Progenitor cell of endocrine pancreas (in vitro differentiated cells): ENCODE data around the gene ZNF800. TPM values are rescaled to one million over a fixed set of nuclear protein-coding genes. Genes with fewer than 3 reads are reported as not detected.

Experiments
- DNase-seq: peaks from one replicate; pipeline ENCODE4 v3.0.0; 2021; ENCODE audit warnings: low spot score; ENCODE audit not compliant: unreplicated experiment
- H3K27ac Mint-ChIP-seq: 2 replicates; pipeline ENCODE4 v1.8.0; 2021; ENCODE audit warnings: mild to moderate bottlenecking, moderate library complexity, mixed read lengths
- H3K27me3 Mint-ChIP-seq: 2 replicates; pipeline ENCODE4 v1.8.0; 2021; ENCODE audit warnings: mixed read lengths
- H3K36me3 Mint-ChIP-seq: 2 replicates; pipeline ENCODE4 v1.8.0; 2022; ENCODE audit warnings: mixed read lengths; ENCODE audit not compliant: insufficient read depth
- H3K4me1 Mint-ChIP-seq: 2 replicates; pipeline ENCODE4 v1.8.0; 2021; ENCODE audit warnings: low read depth, mixed read lengths
- H3K4me3 Mint-ChIP-seq: 2 replicates; pipeline ENCODE4 v1.8.0; 2021; ENCODE audit warnings: low read depth, mild to moderate bottlenecking, moderate library complexity, mixed read lengths
- H3K9me3 Mint-ChIP-seq: 2 replicates; pipeline ENCODE4 v1.8.0; 2021; ENCODE audit warnings: low read depth, mixed read lengths
- total RNA-seq: library from RNA; stranded (reverse); gene quantifications from 2 replicates; pipeline ENCODE4 v1.2.1, GENCODE V29; 2021
- TF ChIP-seq, protein P1 (sequence below): fragments of 200-600 bp; sonication (generic); IDR thresholded peaks from one replicate; pipeline ENCODE4 v1.5.0; 2021; ENCODE audit warnings: antibody characterized with exemption, mild to moderate bottlenecking; ENCODE audit not compliant: unreplicated experiment

The ZNF800 gene
- total RNA-seq, 1 donor from 2014 or later, result 28.2 TPM

GRCh38 chr7:127389321-127389720, 3.2 kb downstream of the ZNF800 start:
- Mint-ChIP-seq H3K9me3 (no peaks in the 10 kb centered on the region), H3K4me3 (no peak overlapping the region), H3K27ac (no peak overlapping the region), H3K4me1 (peaks cover 13% of the 10 kb centered on the region), H3K27me3 (peaks cover 8% of the 10 kb centered on the region), H3K36me3 (peaks cover 13% of the 10 kb centered on the region)
- TF ChIP-seq, protein P1, sequence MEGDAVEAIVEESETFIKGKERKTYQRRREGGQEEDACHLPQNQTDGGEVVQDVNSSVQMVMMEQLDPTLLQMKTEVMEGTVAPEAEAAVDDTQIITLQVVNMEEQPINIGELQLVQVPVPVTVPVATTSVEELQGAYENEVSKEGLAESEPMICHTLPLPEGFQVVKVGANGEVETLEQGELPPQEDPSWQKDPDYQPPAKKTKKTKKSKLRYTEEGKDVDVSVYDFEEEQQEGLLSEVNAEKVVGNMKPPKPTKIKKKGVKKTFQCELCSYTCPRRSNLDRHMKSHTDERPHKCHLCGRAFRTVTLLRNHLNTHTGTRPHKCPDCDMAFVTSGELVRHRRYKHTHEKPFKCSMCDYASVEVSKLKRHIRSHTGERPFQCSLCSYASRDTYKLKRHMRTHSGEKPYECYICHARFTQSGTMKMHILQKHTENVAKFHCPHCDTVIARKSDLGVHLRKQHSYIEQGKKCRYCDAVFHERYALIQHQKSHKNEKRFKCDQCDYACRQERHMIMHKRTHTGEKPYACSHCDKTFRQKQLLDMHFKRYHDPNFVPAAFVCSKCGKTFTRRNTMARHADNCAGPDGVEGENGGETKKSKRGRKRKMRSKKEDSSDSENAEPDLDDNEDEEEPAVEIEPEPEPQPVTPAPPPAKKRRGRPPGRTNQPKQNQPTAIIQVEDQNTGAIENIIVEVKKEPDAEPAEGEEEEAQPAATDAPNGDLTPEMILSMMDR, result no peak
- DNase-seq, result no peak

DNA sequence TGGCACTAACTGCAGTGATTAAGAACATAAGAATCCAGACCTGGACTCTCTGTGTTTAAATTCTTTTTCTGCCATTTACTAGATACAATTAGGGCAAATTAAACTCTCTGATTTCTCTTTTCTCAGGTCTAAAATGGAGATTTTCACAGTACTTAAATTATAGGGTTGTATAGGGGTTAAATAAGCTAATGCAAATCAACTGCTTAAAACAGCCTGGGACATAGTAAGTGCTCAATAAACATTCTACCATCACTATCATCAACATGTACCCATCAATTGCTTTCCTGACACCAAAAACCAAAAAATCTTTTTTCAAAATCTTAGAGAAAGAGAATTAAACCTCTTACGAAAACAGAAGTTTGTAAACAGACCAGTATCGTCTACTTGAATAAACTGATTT, 4.5 kb downstream of the ZNF800 start:
- no peak for DNase-seq
- H3K4me3 Mint-ChIP-seq, result no peak overlapping the region
- no peaks in the 10 kb centered on the region for H3K27me3 Mint-ChIP-seq
- TF ChIP-seq, protein P1, result no peak
- peaks cover 7% of the 10 kb centered on the region for H3K4me1 Mint-ChIP-seq
- peaks cover 13% of the 10 kb centered on the region for H3K36me3 Mint-ChIP-seq
- H3K27ac Mint-ChIP-seq, result no peak overlapping the region
- H3K9me3 Mint-ChIP-seq, result no peaks in the 10 kb centered on the region

DNA sequence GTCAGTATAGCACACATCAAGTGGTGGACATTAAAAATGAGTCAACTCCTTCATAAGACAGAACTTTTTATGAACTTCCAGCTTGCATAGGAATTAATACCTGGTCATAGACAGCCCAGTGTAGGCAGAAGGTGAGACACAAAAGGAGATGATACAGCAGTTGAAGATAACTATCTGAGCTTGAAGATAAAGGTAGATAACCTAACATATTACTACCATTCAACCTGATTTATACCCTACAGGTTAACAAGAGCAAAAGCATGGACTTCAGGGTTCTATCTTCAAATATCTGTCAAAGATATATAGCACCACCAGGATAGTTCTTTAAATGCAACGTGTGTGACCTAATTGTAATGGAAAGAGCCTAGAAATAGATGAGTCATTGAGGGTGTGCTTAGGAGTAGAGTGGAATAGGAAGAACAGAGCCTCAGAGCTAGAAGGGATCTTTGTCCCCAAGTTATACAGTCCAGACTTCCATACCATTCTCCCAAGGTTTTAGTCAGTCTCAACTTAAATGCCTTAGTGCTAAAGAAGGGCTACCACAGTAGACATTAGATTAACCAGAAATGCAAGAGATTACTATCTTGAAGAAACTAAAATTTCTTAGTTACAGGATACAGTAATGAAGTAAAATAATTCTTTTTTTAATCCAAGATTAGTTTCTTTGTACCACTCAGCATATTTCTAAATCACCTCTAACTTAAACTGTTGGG, 9.2 kb downstream of the ZNF800 start:
- TF ChIP-seq, protein P1, result no peak
- Mint-ChIP-seq H3K9me3 (no peaks in the 10 kb centered on the region), H3K4me3 (no peak overlapping the region), H3K27me3 (no peaks in the 10 kb centered on the region), H3K36me3 (peaks cover 3% of the 10 kb centered on the region), H3K27ac (no peak overlapping the region), H3K4me1 (peaks cover 2% of the 10 kb centered on the region)
- no peak for DNase-seq

DNA sequence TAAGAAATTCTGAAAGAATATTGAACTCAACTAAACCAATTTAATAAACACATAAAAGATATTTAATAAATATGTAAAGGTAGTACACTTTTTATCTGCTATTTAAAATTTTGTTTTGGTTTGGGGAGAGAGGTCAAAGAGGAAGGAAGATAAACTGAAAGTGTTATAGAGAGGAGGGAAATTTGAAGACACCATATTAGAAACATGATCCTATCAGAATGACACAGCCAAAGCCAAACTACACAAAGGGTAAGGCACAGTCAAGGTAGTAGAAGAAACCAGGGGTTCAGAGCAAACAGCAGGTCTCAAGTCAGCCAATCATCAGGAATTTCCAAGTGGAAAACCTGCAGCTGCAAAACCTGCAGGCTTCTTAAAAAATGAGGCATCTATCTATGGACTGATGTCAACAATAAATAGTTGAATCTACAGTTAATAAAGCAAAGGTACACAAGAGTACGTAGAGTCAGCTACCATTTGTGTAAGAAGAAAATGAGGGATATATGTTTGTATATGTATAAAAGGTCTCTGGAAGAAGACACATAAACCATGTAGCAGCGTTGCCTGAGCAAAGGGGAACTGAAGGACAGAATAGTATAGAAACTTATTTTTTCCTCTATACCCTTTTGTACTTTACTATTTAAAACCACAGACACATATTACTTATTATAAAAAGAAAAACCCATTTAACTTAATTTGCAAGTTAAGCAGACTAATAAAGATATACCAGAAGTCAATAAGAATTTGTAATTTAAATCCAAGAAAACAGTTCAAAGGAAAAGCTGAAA, 10.0 kb downstream of the ZNF800 start:
- Mint-ChIP-seq H3K9me3 (no peaks in the 10 kb centered on the region), H3K4me3 (no peak overlapping the region), H3K27me3 (no peaks in the 10 kb centered on the region), H3K36me3 (peaks cover 3% of the 10 kb centered on the region), H3K27ac (no peak overlapping the region), H3K4me1 (peaks cover 7% of the 10 kb centered on the region)
- no peak for DNase-seq
- TF ChIP-seq, protein P1, result no peak

GRCh38 chr7:127380479-127380878, 12.0 kb downstream of the ZNF800 start:
- H3K27ac Mint-ChIP-seq, result no peak overlapping the region

More at GRCh38 chr7:127380479-127380878, 12.0 kb downstream of the ZNF800 start:
- Mint-ChIP-seq H3K36me3 (peaks cover 3% of the 10 kb centered on the region), H3K9me3 (no peaks in the 10 kb centered on the region), H3K27me3 (no peaks in the 10 kb centered on the region), H3K4me3 (no peak overlapping the region), H3K4me1 (peaks cover 7% of the 10 kb centered on the region)
- TF ChIP-seq, protein P1, result no peak
- no peak for DNase-seq
